IMR-90 (cell line): Measurements from ENCODE around the gene PLVAP.

Source experiments
- BHLHE40 ChIP-seq: fragments of 150-350 bp; IDR thresholded peaks from 2 replicates; pipeline ENCODE4 v1.6.1; 2016; ENCODE audit warnings: mild to moderate bottlenecking, low read depth, low read length
- MAZ ChIP-seq: IDR thresholded peaks from 2 replicates; pipeline ENCODE4 v1.6.1; 2012; ENCODE audit warnings: low read depth, mild to moderate bottlenecking, low read length, improper control_type of control experiment, moderate library complexity, borderline replicate concordance
- RAD21 ChIP-seq: IDR thresholded peaks from 2 replicates; pipeline ENCODE4 v1.6.1; 2012; ENCODE audit warnings: low read length, improper control_type of control experiment
- TF ChIP-seq, protein P1 (sequence below): conservative IDR thresholded peaks from 2 replicates; pipeline ENCODE4 v1.5.1; 2012; ENCODE audit warnings: mild to moderate bottlenecking, low read depth, low read length, improper control_type of control experiment

DNA sequence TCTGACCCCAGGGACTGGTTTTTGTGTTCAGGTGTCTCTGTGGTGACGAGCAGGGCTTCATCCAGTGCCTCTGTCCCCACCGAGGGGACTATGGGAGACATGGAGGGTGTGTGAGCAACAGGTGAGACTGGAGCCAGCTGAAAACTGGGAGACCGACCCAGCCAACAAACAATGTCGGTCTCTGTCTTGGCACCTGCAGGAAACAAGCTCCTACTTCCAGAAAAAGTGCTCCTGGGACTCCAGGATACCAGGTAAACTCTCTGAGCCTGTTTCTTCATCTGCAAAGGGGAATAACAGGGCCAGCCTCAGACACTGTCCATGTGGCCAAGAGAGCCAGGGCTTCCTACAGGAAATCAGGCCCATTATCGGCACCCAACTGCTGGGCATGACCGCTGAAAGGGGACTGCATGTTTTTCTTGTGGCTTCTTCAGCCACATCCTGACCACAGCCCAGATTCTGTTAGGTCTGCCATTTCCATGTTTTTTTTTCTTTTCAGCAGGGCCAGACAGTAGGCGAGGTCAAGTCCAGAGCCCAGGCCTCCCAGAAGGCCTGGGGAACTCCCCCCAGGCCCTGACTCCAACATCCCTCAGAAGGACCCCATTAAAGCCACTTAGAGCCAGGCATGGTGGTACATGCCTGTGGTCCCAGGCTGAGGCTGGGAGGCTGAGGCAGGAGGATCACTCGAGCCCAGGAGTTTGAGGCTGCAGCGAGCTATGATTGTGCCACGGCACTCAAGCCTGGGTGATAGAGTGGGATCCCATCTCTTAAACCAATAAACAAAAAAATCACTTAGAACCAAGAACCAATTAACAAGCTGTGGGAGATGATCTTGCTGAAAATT lies 29.1 kb upstream of the PLVAP start:
- TF ChIP-seq, protein P1, sequence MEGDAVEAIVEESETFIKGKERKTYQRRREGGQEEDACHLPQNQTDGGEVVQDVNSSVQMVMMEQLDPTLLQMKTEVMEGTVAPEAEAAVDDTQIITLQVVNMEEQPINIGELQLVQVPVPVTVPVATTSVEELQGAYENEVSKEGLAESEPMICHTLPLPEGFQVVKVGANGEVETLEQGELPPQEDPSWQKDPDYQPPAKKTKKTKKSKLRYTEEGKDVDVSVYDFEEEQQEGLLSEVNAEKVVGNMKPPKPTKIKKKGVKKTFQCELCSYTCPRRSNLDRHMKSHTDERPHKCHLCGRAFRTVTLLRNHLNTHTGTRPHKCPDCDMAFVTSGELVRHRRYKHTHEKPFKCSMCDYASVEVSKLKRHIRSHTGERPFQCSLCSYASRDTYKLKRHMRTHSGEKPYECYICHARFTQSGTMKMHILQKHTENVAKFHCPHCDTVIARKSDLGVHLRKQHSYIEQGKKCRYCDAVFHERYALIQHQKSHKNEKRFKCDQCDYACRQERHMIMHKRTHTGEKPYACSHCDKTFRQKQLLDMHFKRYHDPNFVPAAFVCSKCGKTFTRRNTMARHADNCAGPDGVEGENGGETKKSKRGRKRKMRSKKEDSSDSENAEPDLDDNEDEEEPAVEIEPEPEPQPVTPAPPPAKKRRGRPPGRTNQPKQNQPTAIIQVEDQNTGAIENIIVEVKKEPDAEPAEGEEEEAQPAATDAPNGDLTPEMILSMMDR = no peak
- TF ChIP-seq MAZ (no peak), RAD21 (no peak), BHLHE40 (no peak)
